T-cell (primary cell): ENCODE data around the gene TAC3. TPM values are rescaled to one million over a fixed set of nuclear protein-coding genes. Genes with fewer than 3 reads are reported as not detected.
"Not testable (repeated sequence)": the region's sequence is repeated elsewhere in the genome, so short reads cannot be mapped to it uniquely, and the experiment has no call there.

Experiments
- ATAC-seq, 4 experiments: fragments of 200-7000 bp in 3 of 4; fragments of 150-1000 bp in 1 of 4; cut with Tn5 transposase; replicated peaks in 1 of 4; 1 replicate in 3 of 4; 2 replicates in 1 of 4; pipeline ENCODE4 v1.10.0; 2021; ENCODE audit warnings: moderate library complexity in 3 of 4, mild to moderate bottlenecking in 2 of 4, moderate number of reproducible peaks in 1 of 4
- CTCF ChIA-PET, 2 donors: fragments of 300-600 bp; sonication (Branson Sonifier 250); formaldehyde crosslinking; loops; one replicate each; lab custom pipeline; 2022; ENCODE audit warnings: antibody characterized with exemption in 2 of 2; lab: Charles Lee
- POLR2A ChIA-PET, 2 donors: fragments of 300-600 bp; sonication (Branson Sonifier 250); formaldehyde crosslinking; loops; one replicate each; lab custom pipeline; 2022; ENCODE audit warnings: antibody characterized with exemption in 2 of 2; lab: Charles Lee
- DNase-seq, 35 experiments: peaks; one replicate each; pipeline versions ENCODE4 v3.0.0 to v3.0.0-alpha.2; 2013 to 2023
- H3K27ac ChIP-seq: one replicate; pipeline ENCODE4 v1.5.1; 2013; ENCODE audit warnings: low read length
- H3K27me3 ChIP-seq, 2 experiments: replicated peaks in 1 of 2; 1 replicate in 1 of 2; 2 replicates in 1 of 2; pipeline versions ENCODE4 v1.6.1 to v1.7.0; 2013; ENCODE audit warnings: low read length in 1 of 2, mixed read lengths in 1 of 2; ENCODE audit not compliant: control insufficient read depth in 2 of 2, insufficient read depth in 2 of 2; ENCODE audit errors: extremely low read depth in 1 of 2
- H3K36me3 ChIP-seq, 2 donors: 1 replicate in 1 of 2; 2 replicates in 1 of 2; pipeline versions ENCODE4 v1.6.1 to v1.7.0; 2013; ENCODE audit warnings: low read length in 1 of 2; ENCODE audit not compliant: control insufficient read depth in 2 of 2, insufficient read depth in 1 of 2; ENCODE audit errors: extremely low read depth in 1 of 2
- H3K4me1 ChIP-seq, 2 experiments: 1 replicate in 1 of 2; 2 replicates in 1 of 2; pipeline versions ENCODE4 v1.6.1 to v1.7.0; 2013; ENCODE audit warnings: low read length in 2 of 2, mixed read lengths in 1 of 2; ENCODE audit not compliant: insufficient read depth in 2 of 2, control insufficient read depth in 1 of 2; ENCODE audit errors: extremely low read depth in 1 of 2
- H3K4me3 ChIP-seq, 2 donors: 1 replicate in 1 of 2; 2 replicates in 1 of 2; pipeline versions ENCODE4 v1.5.1 to v1.7.0; 2013; ENCODE audit warnings: mild to moderate bottlenecking in 2 of 2, low read length in 1 of 2, moderate library complexity in 1 of 2; ENCODE audit not compliant: control insufficient read depth in 1 of 2; ENCODE audit errors: extremely low read depth in 1 of 2
- H3K9me3 ChIP-seq: 2 replicates; pipeline ENCODE4 v1.7.0; 2013
- H3K27ac Mint-ChIP-seq, 2 donors: one replicate each; pipeline ENCODE4 v1.8.0; 2020 to 2021; ENCODE audit warnings: mild to moderate bottlenecking in 2 of 2, mixed read lengths in 2 of 2
- H3K27me3 Mint-ChIP-seq, 2 donors: one replicate each; pipeline ENCODE4 v1.8.0; 2021 to 2022; ENCODE audit warnings: mixed read lengths in 2 of 2
- H3K36me3 Mint-ChIP-seq: one replicate; pipeline ENCODE4 v1.8.0; 2021; ENCODE audit warnings: mixed read lengths
- H3K4me1 Mint-ChIP-seq, 3 donors: one replicate each; pipeline ENCODE4 v1.8.0; 2020 to 2022; ENCODE audit warnings: mixed read lengths in 3 of 3, mild to moderate bottlenecking in 1 of 3
- H3K4me3 Mint-ChIP-seq, 3 donors: one replicate each; pipeline ENCODE4 v1.8.0; 2020 to 2022; ENCODE audit warnings: mild to moderate bottlenecking in 3 of 3, mixed read lengths in 3 of 3, moderate library complexity in 3 of 3
- H3K9me3 Mint-ChIP-seq, 3 donors: one replicate each; pipeline ENCODE4 v1.8.0; 2020 to 2022; ENCODE audit warnings: mixed read lengths in 3 of 3
- WGBS: methylation state at CpG from one replicate; pipeline ENCODE4 v1.1.5; 2013; ENCODE audit warnings: missing lambda C conversion rate; ENCODE audit not compliant: insufficient coverage; 5-methylcytosine and 5-hydroxymethylcytosine counted together
- total RNA-seq, 35 experiments: library from RNA in 6 of 35; stranded (reverse) in 6 of 35; fragments of 120-200 nt in 1 of 35; gene quantifications; one replicate each; pipeline versions ENCODE4 v1.2.1 to v1.2.4 and lab custom pipeline; 2013 to 2026

The TAC3 gene
- total RNA-seq, 5 donors from 2014 or later (not counting 1 experiment from before 2014, with no cell fraction given) = 0.55 to 0.63 TPM; not detected in 3

GRCh38 chr12:56987011-56987410 is 29.3 kb downstream of the TAC3 start:
- DNase-seq (no peak), ATAC-seq (no peak)
- H3K9me3 ChIP-seq = no peaks in the 10 kb centered on the region
- no peaks in the 10 kb centered on the region for H3K36me3 Mint-ChIP-seq
- H3K4me1 Mint-ChIP-seq = peaks cover 9 to 15% (median 15%) of the 10 kb centered on the region in 3 donors
- POLR2A ChIA-PET = no interaction called here
- H3K27ac Mint-ChIP-seq = no peak overlapping the region
- peaks cover 0 to 14% of the 10 kb centered on the region in 2 experiments for H3K4me1 ChIP-seq
- no peak overlapping the region for H3K4me3 ChIP-seq
- no peaks in the 10 kb centered on the region for H3K27me3 Mint-ChIP-seq
- H3K27me3 ChIP-seq = no peaks in the 10 kb centered on the region
- CTCF ChIA-PET = interaction anchor here (1.2 to 2.4 kb wide), 3 partner anchors 228 to 229 kb away, joined by 4 to 13 read pairs (median 11); no protein-coding TSS in a partner anchor
- H3K36me3 ChIP-seq = no peaks in the 10 kb centered on the region
- H3K4me3 Mint-ChIP-seq = peak overlapping the region in 1 of 3 donors; percentile 46
- H3K27ac ChIP-seq = no peak overlapping the region
- H3K9me3 Mint-ChIP-seq = no peaks in the 10 kb centered on the region

GRCh38 chr12:56985714-56986113 is 30.6 kb downstream of the TAC3 start:
- H3K27ac ChIP-seq, H3K27me3 ChIP-seq, CTCF ChIA-PET, H3K4me3 ChIP-seq, H3K36me3 Mint-ChIP-seq, H3K27me3 Mint-ChIP-seq, H3K9me3 ChIP-seq, H3K27ac Mint-ChIP-seq, DNase-seq, H3K9me3 Mint-ChIP-seq, H3K4me1 ChIP-seq, POLR2A ChIA-PET, H3K4me1 Mint-ChIP-seq, H3K4me3 Mint-ChIP-seq, H3K36me3 ChIP-seq: not testable (repeated sequence)
- 57% methylated on average over 4 of the region's 6 CpGs for WGBS
- ATAC-seq = peak in 2 of 4 experiments; percentile 44 to 65

- DNase-seq = no peak
- no peak overlapping the region for H3K27ac ChIP-seq
- Mint-ChIP-seq H3K36me3 (peaks cover 7% of the 10 kb centered on the region), H3K27me3 (no peaks in the 10 kb centered on the region), H3K9me3 (no peaks in the 10 kb centered on the region), H3K27ac (no peak overlapping the region), H3K4me1 (peaks cover 5 to 8% (median 6%) of the 10 kb centered on the region in 3 donors), H3K4me3 (no peak overlapping the region)
- peaks cover 0 to 8% of the 10 kb centered on the region in 2 experiments for H3K4me1 ChIP-seq
- ATAC-seq = no peak
- ChIA-PET CTCF (no interaction called here), POLR2A (no interaction called here)
- no peak overlapping the region for H3K4me3 ChIP-seq
- H3K9me3 ChIP-seq = no peaks in the 10 kb centered on the region
- no peaks in the 10 kb centered on the region for H3K36me3 ChIP-seq
- H3K27me3 ChIP-seq = no peaks in the 10 kb centered on the region
- 84% methylated on average over 4 of the region's 4 CpGs for WGBS
Measured at GRCh38 chr12:56983386-56983785, 32.9 kb downstream of the TAC3 start.

- H3K4me1 Mint-ChIP-seq, POLR2A ChIA-PET, H3K9me3 Mint-ChIP-seq, H3K9me3 ChIP-seq, H3K36me3 Mint-ChIP-seq, DNase-seq, H3K36me3 ChIP-seq, H3K27ac Mint-ChIP-seq, CTCF ChIA-PET, H3K4me1 ChIP-seq, H3K27me3 ChIP-seq, H3K4me3 ChIP-seq, ATAC-seq, H3K4me3 Mint-ChIP-seq, H3K27me3 Mint-ChIP-seq, H3K27ac ChIP-seq: not testable (repeated sequence)
- WGBS = 67% methylated on average over 2 of the region's 3 CpGs
Measured at GRCh38 chr12:56982578-56983236, 33.6 kb downstream of the TAC3 start.

- no peak overlapping the region for H3K27ac Mint-ChIP-seq
- H3K4me1 Mint-ChIP-seq = peaks cover 0 to 1% (median 0%) of the 10 kb centered on the region in 3 donors
- H3K27ac ChIP-seq = no peak overlapping the region
- no peaks in the 10 kb centered on the region for H3K9me3 Mint-ChIP-seq
- H3K4me3 Mint-ChIP-seq = no peak overlapping the region
- no peaks in the 10 kb centered on the region for H3K9me3 ChIP-seq
- H3K27me3 Mint-ChIP-seq = no peaks in the 10 kb centered on the region
- CTCF ChIA-PET = interaction anchor here in 1 of 2 donors (0.6 kb wide), 1 partner anchor 478 kb away, joined by 3 read pairs; no protein-coding TSS in a partner anchor
- POLR2A ChIA-PET = no interaction called here
- H3K36me3 ChIP-seq = no peaks in the 10 kb centered on the region
- peaks cover 7% of the 10 kb centered on the region for H3K36me3 Mint-ChIP-seq
- no peaks in the 10 kb centered on the region for H3K27me3 ChIP-seq
- no peaks in the 10 kb centered on the region for H3K4me1 ChIP-seq
- 90% methylated on average over 2 of the region's 4 CpGs for WGBS
- DNase-seq = no peak
- H3K4me3 ChIP-seq = no peak overlapping the region
- no peak for ATAC-seq
Measured at GRCh38 chr12:56980941-56981530, 35.3 kb downstream of the TAC3 start.

- Mint-ChIP-seq H3K9me3 (no peaks in the 10 kb centered on the region), H3K4me1 (no peaks in the 10 kb centered on the region), H3K27ac (no peak overlapping the region), H3K36me3 (peaks cover 7% of the 10 kb centered on the region), H3K4me3 (no peak overlapping the region), H3K27me3 (no peaks in the 10 kb centered on the region)
- no peak for DNase-seq
- Histone ChIP-seq H3K4me3 (no peak overlapping the region), H3K4me1 (no peaks in the 10 kb centered on the region), H3K27ac (no peak overlapping the region), H3K9me3 (no peaks in the 10 kb centered on the region), H3K27me3 (no peaks in the 10 kb centered on the region), H3K36me3 (no peaks in the 10 kb centered on the region)
- ChIA-PET CTCF (no interaction called here), POLR2A (no interaction called here)
- WGBS = 98% methylated on average over 5 of the region's 6 CpGs
- ATAC-seq = no peak
Measured at GRCh38 chr12:56980268-56980667, 36.1 kb downstream of the TAC3 start.
